Stimulated activated CD4-positive, alpha-beta T cell treated with anti-CD3 and anti-CD28 coated beads, Interleukin-1b, Interleukin-23, amount 100 ng/mL, for 1 hour (primary cell): ENCODE measurements around the gene SS18L1.

Source experiments
- DNase-seq, 2 donors: peaks; one replicate each; pipeline ENCODE4 v3.0.0-alpha.2; 2020; ENCODE audit warnings: low read depth in 2 of 2

SS18L1 gene

DNA sequence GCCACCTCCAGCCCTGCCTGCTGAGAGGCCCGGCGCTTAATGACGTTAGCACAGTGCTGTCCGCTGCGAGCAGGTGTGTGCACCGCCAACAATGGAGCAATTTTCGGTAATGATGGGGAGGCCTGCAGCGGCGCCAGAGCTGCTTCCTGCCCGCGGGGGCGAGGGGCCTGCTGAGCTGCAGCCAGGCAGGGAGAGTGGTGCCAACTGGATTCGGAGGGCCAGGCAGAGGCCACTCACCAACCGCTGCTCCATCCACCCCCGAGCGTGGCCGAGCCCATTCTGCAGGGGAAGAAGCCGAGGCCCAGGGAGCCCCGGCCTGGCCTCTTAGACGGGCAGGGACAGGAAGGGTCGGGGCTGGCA lies 66.9 kb downstream of the SS18L1 start:
- DNase-seq, result no peak

DNA sequence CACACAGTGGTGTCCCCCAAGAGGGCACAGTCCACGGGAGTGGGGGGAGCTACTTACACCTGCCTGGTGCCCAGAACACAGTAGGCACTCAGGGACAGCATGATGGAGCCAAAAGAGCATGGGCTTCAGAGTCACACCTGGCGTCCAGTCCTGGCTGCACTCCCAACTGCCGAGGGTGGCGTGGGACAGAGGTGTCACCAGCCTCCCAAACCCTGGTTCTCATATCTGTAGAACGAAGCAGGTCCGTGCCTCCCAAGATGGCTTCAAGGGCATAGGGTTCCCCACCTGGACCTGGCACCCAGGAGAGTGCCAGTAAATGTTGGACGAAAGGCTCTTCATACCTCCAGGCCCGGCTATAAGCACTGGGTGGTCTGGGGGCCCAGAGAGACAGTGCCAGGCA lies 67.6 kb downstream of the SS18L1 start:
- no peak for DNase-seq

DNA sequence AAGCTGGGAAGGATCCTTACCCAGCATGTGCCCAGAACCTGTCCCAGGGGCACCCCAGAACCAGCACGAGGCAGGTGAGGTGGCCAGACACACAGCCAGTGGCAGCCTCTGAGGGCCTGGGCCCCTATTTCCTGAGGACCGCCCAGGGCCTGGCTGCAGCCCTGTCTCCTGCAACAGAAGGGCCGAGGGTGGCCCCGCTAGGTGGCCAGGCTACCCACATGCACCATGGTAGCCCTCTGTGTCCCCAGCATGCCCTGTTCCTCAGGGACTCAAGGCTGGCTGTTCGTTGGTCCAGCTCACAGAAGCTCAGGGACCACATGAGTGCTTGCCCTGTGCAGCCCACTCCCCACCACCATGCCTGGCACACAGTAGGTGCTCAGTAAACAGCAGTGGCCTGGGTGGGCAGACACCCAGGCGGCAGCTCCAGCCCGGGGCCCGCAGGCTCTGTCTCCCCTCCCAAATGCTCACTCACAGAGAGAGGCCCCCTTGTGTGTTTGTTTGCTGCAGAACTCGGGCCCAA lies 68.3 kb downstream of the SS18L1 start:
- DNase-seq, result no peak

DNA sequence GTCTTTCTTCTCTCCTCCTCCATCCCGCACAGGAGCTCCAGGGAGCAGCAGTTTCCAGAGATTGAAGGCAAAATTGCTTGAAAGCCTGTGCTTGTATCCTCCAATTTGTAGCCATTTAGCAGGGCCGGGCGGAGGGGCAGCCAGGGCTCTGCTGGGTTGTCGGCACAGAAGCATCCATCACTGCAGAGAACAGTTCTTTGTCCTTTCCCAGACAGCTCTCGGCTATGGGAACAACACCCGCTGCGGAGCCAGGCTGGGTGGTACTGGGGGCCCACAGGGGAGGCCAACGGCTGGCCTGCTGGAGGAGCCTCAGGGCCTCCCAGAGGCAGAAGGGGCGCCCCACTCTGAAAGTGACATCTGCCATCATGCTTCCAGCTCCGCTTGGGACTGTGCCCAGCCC lies 68.7 kb downstream of the SS18L1 start:
- DNase-seq, result no peak

DNA sequence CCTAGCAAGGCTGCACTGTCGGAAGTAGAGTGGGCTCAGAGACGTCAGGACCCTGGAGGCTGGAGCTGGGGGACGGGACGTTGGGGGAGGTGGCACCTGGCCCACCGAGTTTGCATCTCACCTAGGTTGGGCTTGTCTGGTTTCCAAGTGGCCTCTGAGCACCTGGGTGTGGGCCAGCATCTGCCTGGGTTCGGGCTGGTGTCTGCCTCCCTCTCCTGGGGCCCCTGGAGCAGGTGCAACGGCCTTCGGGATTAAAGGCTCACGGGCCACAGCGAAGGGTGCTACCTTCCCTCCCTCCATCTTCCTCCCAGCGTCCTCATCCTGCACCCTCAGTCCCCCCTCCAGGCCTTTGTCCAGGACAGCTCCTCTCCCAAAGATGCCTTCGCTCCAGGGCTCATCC lies 70.5 kb downstream of the SS18L1 start:
- DNase-seq, result no peak

DNA sequence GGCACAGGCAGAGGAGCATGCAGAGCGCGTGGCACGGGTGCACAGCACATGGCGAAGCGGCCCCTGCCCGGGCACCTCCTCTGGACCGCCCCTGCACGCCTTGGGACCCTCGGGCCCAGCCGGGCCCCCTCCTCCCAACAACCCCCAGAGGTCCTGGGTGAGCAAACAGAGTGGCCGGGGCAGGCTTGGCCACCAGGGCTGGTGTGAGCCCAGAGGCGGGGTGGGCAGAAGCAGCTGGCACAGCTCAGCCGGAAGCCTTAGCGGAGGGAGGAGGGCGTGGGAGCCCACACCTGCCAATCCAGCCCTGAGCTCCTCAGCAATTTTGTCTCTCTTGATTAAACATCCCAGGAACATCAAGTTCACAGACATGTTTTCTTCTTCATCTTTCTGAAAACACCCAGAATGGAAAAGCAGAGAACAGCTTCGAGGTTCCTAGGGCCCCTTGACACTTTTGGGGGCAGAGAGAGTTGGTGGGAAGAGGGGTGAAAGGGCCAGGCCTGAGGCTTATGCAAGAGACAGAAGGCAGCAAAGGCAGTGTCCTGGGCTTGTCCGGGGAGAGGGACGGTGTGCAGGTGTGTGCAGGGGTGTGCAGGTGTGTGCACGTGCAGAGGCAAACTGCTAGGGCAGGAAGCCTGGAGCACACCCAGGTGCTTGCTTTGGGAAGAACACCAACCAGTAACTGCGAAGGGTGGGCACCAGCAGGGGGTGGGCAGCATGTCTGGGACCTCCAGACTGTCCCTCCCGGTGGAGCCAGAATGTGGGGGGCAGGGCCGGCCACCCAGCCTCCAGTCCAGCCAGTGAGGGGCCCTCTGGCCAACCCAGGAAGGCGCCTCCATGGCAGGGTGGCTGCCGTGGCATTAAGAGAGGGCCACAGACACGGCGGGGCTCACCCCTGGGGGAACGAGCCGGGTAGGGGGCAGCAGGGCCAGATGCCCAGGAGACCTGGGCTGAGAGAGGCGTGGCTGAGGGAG lies 71.7 kb downstream of the SS18L1 start:
- no peak for DNase-seq

DNA sequence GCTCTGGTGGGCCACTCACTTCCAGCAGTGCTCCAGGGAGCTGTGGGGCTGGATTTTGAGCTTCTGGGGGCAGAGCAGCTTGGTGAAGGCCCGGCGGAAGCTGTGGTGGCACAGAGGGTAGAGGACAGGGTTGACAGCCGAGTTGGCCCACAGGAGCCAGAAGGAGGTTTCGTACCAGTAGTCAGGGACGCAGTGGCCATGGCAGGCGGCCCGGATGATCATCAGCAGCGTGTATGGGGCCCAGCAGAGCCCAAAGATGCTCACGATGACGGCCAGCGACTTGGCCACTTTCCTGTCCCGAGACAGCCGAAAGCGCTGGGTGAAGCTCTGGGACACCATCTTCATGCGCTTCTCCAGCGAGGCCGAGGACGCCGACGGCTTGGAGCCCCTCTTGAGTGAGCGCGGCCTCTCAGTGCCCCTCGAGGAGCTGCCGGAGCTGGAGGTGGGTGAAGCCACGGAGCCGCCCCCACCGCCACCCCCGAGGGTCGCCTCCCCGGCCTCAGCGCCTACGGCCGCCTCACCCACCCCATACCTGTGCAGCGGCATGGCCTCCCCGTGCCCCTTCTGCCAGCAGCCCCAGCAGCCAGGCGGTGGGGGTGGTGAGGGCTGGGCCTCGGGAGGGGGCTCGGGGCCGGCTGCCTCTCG lies 72.5 kb downstream of the SS18L1 start:
- no peak for DNase-seq

DNA sequence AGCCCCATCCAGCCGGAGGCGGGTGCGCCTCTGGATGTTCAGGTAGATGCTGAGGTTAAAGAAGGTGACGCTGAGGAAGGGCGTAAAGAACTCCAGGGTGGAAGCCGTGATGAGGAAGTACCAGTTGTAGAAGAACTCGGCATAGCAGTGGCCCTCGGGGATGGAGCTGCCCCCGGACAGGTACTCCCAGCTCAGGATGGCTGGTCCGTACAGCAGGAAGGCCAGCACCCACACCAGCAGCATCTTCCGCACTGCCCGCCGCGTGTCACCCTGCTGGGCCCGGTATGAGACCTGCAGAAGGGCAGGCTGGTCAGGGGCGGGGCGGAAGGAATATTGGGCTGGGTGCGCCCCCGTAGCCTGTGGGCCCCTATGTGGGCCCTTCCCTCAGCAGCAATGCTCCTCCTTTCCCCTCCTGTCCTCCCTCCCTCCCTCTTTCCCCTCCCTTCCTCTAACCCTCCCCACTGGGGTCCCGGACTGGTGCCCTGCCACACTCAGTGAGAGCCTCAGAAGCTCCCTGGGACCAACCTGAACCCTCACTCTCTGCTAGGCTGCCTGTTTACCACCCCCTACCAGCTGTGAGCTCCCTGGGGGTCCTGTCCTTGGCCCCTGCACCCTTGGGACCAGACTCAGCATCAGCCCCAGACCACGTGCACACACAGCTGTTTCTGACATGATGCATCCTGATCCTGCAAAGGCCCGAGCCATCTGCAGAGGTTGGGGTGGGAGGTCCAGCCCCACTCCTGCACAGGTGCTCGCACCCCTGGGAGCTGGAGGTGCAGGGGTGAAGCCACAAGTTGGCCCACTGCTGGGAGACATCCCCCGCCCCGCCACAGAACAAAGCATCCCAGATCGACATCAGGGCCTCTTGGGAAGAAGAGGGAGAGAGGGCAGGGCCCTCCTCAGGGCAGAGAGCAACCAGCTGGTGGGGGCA lies 73.3 kb downstream of the SS18L1 start:
- DNase-seq, result no peak

DNA sequence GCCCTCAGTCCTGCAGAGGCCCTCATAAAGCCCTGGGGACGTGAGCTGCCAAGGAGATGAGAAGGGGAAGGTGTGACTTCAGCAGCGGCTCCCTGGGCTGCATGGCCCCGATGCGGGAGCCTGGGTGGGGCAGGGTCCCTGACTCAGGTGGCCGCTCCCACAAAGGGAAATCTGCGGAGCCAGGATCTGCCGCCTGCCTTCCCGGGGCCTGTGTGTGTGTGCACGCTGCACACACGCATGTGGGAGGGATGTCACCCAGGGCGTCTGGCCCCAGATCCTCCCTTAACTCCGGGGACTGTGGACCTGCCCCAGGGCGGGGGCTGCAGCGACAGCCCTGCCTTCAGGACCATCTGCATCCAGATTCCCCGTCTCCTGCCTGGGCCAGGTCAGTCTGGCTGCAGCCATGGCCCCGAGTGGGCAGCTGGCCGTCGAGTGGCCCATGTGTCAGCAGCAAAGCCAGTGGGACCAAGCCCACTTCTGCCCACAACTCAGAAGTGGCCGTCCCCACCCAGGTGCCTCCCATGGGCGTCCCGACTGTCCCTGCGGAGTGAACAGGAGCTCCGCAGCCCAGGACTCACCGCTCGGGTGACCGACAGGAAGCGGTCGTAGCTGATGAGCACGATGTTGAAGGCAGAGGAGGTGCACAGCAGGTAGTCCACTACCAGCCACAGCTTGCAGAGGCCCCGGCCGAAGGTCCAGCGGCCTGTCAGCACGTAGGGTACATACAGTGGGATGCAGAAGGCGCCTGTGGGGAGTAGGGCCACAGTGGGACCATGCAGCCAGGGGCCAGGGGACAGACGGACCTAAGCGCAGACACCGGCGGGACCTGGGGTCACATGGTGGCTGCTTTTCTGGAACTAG lies 74.6 kb downstream of the SS18L1 start:
- DNase-seq, result no peak

DNA sequence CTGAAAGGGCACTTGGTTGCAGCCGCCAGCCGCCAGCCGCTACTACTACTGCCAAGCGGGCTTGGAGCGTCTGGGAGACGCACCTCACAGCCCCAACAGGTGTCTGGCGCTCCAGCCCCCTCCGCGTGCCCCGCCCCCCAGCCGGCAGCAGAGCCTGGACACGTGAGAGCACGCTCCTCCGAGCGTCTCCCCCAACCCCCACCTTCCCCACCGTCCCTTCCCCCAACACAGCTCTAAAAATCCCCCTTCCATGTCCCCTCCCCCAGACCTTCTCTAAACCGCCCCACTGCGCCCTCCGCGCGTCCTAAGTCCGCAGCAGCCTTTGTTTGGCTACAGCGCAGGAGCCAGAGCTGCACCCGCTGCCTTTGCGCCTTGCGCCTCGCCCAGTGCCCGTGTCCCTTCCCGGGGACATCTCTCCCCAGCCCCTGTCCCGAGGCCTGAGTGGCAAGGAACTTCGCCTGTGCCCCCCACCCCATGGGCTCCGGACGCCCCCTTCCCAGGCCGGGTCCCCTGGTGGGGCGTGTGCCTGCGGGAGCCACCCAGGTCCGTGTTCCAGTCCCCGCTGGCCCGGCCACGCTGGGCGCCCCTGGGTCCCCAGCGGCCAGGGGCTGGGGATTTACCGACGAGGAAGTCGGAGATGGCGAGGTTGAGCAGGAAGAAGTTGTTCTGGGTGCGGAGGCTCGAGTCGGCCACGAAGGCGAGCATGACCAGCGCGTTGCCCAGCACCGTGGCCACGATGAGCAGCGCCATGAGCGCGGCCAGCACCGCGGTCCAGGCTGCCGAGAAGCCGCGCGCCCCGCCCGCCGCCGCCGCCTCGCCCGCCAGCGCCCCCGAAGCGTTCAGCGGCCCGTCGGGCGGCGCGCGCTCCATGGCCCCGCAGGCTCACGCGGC lies 75.8 kb downstream of the SS18L1 start:
- no peak for DNase-seq

DNA sequence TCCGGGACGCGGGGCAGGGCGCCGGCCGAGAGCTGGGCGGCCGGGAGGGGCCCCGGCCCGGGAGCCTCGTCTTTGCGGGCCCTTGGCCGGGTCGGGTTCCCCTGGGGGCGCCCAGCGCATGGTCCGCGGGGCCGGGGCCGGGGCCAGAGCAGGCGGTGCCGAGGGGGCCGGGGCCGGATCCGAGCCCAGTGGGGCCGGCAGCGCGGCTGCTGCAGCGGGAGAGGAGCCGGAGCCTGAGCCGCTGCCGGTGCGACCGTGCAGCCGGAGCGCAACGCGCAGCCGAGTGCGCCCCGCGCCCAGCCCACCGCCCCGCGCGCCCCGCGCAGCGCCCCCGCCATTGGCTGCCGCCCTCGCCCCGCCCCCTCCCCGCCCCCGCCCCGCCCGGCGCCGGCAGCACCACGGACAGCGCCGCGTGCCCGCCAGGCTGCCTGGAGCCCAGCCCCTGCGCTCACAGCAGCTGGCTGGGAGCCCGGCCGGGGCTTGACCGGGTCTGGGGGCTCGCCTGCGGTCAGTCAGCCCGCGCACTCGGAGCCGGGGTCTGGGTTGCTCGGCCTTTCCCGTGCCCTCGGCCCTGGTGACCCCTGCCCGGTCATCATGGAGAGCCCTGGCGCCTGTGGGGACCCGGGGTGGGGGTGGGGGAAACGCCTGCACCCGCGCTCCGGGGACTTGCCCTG lies 76.6 kb downstream of the SS18L1 start, which contains the start of gene HRH3:
TSS of gene HRH3 (minus strand) at position 287 of the 674 bp plus-strand sequence. CDS start 308 bp downstream, outside the sequence.
- DNase-seq, result peak in 1 of 2 donors; percentile 8

DNA sequence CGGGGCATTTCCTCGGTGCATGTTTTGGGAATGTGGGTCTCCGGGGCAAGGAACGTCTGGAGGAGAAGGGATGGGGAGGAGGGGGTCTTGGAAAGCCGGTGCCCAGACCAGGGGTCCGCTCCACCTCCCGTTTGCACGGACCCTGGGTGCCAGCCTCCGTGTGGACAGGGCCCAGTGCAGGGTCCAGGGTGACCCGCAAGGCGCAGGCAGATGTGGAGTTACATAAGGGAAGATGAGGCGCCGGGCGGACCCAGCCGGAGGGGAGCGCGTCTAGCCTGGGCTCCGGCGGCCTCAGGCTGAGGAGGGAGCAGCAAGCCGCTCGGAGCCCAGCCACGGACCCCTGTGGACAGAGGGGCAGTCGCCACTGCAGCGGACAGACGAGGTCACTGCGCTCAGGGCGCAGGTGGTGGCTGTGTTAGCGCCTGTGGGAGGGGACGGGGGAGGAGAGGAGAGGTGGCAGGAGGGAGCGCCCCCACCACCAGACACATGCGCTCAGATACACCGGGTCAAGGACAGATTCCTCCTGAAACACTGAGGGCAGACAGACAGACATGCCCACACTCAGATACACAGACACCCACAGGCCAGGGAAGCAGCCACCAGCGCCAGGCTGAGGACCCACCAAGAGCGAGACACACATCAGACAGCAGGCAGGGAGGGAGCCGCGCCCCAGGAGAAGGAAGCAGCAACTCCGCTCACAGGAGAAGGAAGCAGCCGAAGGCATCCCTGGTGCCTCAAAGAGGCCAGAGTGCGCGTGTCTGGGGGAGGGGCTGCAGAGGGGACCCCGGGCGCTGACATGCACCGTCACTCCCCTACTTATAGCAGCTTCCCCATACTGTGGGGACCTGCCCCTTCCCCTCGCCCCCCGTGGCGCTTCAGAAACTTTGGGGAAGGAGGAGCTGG lies 77.3 kb downstream of the SS18L1 start:
- no peak for DNase-seq

DNA sequence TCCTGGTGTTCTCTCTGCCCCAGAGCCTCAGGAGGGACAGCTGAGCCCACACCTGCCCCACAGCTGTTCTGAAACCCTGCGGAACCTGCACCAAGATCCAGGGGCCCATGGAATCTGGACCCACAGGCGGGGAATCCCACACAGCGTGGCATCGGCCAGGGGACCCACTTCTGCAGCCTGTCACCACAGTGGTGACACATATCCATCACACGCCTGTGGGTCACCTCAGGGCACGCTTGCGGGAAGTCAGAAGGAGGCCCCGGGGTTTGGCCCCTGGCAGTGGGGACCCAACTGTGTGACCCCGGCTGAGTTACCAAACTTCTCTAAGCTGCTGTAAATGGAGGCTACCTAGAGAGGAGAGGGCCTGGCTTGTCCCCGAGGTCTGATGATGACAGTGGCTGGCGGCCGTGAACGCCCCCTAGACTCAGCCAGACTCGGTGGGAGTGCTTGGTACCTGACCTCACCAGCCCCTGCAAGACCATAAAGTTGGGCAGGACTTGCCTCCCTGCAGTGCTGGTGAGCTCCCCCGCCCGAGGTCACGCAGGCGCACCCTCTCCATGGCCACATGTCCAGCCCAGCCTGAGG lies 78.8 kb downstream of the SS18L1 start:
- DNase-seq, result no peak

DNA sequence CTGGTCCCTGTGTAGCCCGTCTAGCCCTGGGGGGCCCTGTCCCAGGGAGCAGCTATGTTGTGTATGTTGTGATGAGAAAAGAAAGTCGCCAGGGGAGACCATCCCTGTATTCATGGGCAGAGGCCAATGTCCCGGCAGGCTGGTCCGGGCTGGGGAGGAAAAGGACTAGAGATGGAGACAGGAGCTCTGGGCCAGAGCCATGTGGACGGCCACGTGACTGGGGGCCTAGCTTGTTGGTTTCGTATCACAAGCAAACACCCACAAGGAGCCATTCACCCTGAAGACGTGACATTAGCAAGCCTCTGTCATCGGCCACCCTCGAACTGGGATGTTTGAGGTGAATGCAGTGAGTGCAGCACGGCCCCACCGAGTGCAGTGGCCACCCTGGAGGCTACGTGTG lies 79.4 kb downstream of the SS18L1 start:
- no peak for DNase-seq

DNA sequence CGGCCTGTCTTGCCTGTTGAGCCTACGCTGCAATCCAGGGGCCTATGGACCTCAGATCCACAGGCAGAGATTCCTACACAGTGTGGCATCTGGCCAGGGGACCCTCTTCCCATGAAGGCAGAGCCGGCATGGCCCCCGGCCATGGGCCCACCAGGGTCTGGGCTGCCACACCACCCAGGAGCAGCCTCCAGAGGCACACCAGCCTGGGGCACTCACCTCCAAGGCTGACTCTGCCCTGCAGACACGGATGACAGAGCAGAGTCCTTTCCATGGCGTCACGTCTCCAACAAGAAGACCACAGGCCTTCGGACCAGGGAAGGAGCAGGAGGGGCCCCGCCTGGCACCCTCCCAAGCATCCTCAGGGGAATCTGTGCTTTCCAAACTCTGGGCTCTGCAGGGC lies 80.0 kb downstream of the SS18L1 start:
- no peak for DNase-seq

DNA sequence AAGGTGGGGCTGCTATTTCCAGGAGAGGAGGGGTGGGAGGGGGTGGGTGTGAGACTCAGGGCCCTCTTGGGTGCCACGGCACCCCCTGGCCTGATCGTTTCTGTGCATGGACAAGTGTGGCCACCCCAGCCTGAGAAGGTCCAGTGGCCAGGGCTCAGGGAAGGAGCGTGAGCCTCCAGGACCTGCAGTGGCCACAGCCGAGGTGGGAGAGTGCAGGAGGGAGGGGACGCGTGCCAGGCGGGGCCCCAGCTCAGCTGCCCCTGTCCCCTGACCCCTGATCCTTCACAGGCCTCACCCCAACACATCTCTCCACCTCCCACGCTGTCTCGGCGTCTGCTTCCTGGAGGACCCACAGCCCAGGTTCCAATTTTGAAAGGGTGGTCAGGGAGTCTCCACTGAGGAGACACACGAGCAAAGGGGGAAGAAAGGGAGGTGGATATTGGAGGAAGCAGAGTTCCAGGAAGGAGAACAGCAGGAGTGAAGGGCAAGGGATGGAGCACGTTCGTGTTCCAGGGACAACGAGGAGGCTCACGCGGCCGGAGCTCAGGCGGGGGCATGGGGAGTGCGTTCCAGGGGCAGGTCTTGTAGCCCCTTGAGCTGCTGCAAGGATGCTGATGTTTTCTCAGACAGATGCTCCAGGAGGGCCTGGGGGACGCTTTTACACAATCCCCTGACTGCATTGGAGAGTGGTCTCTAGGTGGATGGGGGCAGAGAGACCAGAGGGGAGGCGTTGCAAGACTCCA lies 80.7 kb downstream of the SS18L1 start:
- no peak for DNase-seq

DNA sequence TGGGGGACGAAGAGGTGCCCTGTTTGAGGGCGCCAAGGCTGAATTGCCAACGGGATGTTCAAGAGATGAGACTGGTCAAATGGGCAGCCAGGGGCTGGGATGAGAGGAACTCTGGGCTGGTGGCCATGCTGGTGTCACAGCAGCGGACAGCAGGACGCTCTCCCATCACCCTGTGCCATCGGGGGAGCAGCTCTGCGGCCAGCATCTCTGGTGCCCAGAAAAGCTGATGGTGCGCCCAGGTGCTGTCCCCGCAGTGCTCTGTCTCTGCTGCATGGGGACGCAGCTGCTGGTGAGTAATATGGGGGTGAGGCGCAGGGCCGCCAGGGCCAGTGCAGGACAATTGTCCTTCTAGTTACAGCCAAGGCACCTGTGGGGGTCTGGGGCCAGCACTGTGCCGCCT lies 81.5 kb downstream of the SS18L1 start:
- no peak for DNase-seq
